Measurements from ENCODE around the gene ARMC10. TPM values are rescaled to one million over a fixed set of nuclear protein-coding genes. Genes with fewer than 3 reads are reported as not detected.
"Not testable (repeated sequence)": the region's sequence is repeated elsewhere in the genome, so short reads cannot be mapped to it uniquely, and the experiment has no call there.

ARMC10 gene
- total and polyA plus RNA-seq, 2 experiments from 2014 or later = 43.4 to 48.2 TPM

- ATAC-seq (no peak), DNase-seq (ENCODE audit: low spot score) (no peak)
- no peaks in the 10 kb centered on the region for H3K4me1 ChIP-seq (ENCODE audit: insufficient read depth)
- no peak overlapping the region for H3K27ac ChIP-seq (ENCODE audit: low read depth)
- H3K4me3 ChIP-seq = no peak overlapping the region
- H3K4me2 ChIP-seq = no peak overlapping the region
- peaks cover 71% of the 10 kb centered on the region for H3K36me3 Mint-ChIP-seq (ENCODE audit: low read depth)
- H3K79me2 ChIP-seq (replicated peaks; ENCODE audit: insufficient read depth) = no peaks in the 10 kb centered on the region
- no peaks in the 10 kb centered on the region for H3K4me1 Mint-ChIP-seq
- no peaks in the 10 kb centered on the region for H3K27me3 Mint-ChIP-seq (ENCODE audit: insufficient read depth, low read depth, poor library complexity)
- peaks cover 49% of the 10 kb centered on the region for H3K9me3 Mint-ChIP-seq
- H3K27ac Mint-ChIP-seq = no peak overlapping the region
- H3K4me3 Mint-ChIP-seq = no peak overlapping the region
- no peaks in the 10 kb centered on the region for H3K27me3 ChIP-seq (ENCODE audit: insufficient read depth)
- no peaks in the 10 kb centered on the region; the same call in none of the 2 replicates for H3K36me3 ChIP-seq (ENCODE audit: insufficient read depth)
- H3K9me2 ChIP-seq (ENCODE audit: insufficient read depth) = 0 out of 2 replicates have a peak, but pooled peaks cover 5% of the 10 kb centered on the region
- no peaks in the 10 kb centered on the region for H3F3A ChIP-seq (replicated peaks; ENCODE audit: low read depth)
- no peaks in the 10 kb centered on the region for H4K20me1 ChIP-seq (replicated peaks; ENCODE audit: insufficient read depth)
- TF ChIP-seq CREB1 (CRISPR knock-in tag; IDR thresholded peaks at IDR 0.05; ENCODE audit: low read depth) = no peak
- TF ChIP-seq CTCF (conservative IDR thresholded peaks at IDR 0.05; ENCODE audit: low read depth in 2 of 2) = 0 out of 4 replicates have a peak, but pooled peaks of 1 of the 2 experiments have one; percentile 5
- no peak overlapping the region for H2AFZ ChIP-seq
Measured at GRCh38 chr7:103051519-103051918, 23.4 kb upstream of the ARMC10 start.

DNA sequence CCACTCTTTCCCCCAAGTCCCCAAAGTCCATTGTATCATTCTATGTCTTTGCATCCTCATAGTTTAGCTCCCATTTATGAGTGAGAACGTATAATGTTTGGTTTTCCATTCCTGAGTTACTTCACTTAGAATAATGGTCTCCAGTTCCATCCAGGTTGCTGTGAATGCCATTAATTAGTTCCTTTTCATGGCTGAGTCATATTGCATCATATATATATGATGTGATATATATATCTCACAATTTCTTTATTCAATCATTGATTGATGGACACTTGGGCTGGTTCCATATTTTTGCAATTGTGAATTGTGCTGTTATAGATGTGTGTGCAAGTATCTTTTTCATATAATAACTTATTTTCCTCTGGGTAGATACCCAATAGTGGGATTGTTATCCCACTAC, 18.9 kb upstream of the ARMC10 start:
- not testable (repeated sequence) for H3K9me2 ChIP-seq (ENCODE audit: insufficient read depth); H3K27ac Mint-ChIP-seq; H3K4me1 ChIP-seq (ENCODE audit: insufficient read depth); H4K20me1 ChIP-seq (replicated peaks; ENCODE audit: insufficient read depth); H3F3A ChIP-seq (replicated peaks; ENCODE audit: low read depth); H3K4me3 Mint-ChIP-seq; H3K27me3 ChIP-seq (ENCODE audit: insufficient read depth); H3K27me3 Mint-ChIP-seq (ENCODE audit: insufficient read depth, low read depth, poor library complexity); H3K27ac ChIP-seq (ENCODE audit: low read depth); DNase-seq (ENCODE audit: low spot score); H2AFZ ChIP-seq; H3K36me3 ChIP-seq (ENCODE audit: insufficient read depth); H3K79me2 ChIP-seq (replicated peaks; ENCODE audit: insufficient read depth); ATAC-seq; H3K9me3 Mint-ChIP-seq; H3K4me3 ChIP-seq; H3K4me1 Mint-ChIP-seq; H3K4me2 ChIP-seq
- H3K36me3 Mint-ChIP-seq (ENCODE audit: low read depth) = peaks cover 33% of the 10 kb centered on the region

DNA sequence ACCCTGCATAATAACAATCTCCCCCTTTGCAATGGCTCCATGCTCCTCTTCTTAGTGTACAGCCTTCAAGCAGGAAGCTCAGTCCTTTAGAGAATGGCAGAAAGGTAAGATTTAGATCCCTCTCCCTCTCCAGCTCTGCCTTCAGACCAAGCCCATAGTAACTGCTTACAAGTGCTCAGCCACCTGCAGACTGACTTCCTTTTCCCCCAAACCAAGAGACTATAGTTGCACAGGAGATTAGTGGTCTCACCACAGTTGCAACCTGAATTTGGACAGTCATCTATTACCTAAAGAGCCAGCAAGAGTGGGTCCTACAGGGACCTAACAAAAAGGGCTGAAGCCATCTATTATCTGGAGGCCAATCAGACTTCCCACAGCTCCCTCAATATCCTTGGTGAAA, 16.8 kb upstream of the ARMC10 start:
- no peaks in the 10 kb centered on the region for H3K27me3 ChIP-seq (ENCODE audit: insufficient read depth)
- H3K79me2 ChIP-seq (replicated peaks; ENCODE audit: insufficient read depth) = no peaks in the 10 kb centered on the region
- no peak for ATAC-seq
- DNase-seq (ENCODE audit: low spot score) = no peak
- H3K4me1 ChIP-seq (ENCODE audit: insufficient read depth) = 0 out of 2 replicates have a peak, but pooled peaks cover 5% of the 10 kb centered on the region
- Mint-ChIP-seq H3K27me3 (ENCODE audit: insufficient read depth, low read depth, poor library complexity) (no peaks in the 10 kb centered on the region), H3K4me1 (peaks cover 2% of the 10 kb centered on the region; the same call in 2 of the 3 replicates), H3K4me3 (no peak overlapping the region), H3K36me3 (ENCODE audit: low read depth) (peaks cover 18% of the 10 kb centered on the region), H3K27ac (no peak overlapping the region), H3K9me3 (no peaks in the 10 kb centered on the region; the same call in 2 of the 3 replicates)
- no peak overlapping the region for H3K27ac ChIP-seq (ENCODE audit: low read depth)
- no peak overlapping the region for H3K4me3 ChIP-seq
- H3K9me2 ChIP-seq (ENCODE audit: insufficient read depth) = no peaks in the 10 kb centered on the region
- no peaks in the 10 kb centered on the region for H3F3A ChIP-seq (replicated peaks; ENCODE audit: low read depth)
- H3K36me3 ChIP-seq (ENCODE audit: insufficient read depth) = no peaks in the 10 kb centered on the region
- H4K20me1 ChIP-seq (replicated peaks; ENCODE audit: insufficient read depth) = no peaks in the 10 kb centered on the region
- no peak overlapping the region for H3K4me2 ChIP-seq
- no peak overlapping the region for H2AFZ ChIP-seq
- TF ChIP-seq CTCF (conservative IDR thresholded peaks at IDR 0.05; ENCODE audit: low read depth in 2 of 2) = no peak
- TF ChIP-seq, protein P1, sequence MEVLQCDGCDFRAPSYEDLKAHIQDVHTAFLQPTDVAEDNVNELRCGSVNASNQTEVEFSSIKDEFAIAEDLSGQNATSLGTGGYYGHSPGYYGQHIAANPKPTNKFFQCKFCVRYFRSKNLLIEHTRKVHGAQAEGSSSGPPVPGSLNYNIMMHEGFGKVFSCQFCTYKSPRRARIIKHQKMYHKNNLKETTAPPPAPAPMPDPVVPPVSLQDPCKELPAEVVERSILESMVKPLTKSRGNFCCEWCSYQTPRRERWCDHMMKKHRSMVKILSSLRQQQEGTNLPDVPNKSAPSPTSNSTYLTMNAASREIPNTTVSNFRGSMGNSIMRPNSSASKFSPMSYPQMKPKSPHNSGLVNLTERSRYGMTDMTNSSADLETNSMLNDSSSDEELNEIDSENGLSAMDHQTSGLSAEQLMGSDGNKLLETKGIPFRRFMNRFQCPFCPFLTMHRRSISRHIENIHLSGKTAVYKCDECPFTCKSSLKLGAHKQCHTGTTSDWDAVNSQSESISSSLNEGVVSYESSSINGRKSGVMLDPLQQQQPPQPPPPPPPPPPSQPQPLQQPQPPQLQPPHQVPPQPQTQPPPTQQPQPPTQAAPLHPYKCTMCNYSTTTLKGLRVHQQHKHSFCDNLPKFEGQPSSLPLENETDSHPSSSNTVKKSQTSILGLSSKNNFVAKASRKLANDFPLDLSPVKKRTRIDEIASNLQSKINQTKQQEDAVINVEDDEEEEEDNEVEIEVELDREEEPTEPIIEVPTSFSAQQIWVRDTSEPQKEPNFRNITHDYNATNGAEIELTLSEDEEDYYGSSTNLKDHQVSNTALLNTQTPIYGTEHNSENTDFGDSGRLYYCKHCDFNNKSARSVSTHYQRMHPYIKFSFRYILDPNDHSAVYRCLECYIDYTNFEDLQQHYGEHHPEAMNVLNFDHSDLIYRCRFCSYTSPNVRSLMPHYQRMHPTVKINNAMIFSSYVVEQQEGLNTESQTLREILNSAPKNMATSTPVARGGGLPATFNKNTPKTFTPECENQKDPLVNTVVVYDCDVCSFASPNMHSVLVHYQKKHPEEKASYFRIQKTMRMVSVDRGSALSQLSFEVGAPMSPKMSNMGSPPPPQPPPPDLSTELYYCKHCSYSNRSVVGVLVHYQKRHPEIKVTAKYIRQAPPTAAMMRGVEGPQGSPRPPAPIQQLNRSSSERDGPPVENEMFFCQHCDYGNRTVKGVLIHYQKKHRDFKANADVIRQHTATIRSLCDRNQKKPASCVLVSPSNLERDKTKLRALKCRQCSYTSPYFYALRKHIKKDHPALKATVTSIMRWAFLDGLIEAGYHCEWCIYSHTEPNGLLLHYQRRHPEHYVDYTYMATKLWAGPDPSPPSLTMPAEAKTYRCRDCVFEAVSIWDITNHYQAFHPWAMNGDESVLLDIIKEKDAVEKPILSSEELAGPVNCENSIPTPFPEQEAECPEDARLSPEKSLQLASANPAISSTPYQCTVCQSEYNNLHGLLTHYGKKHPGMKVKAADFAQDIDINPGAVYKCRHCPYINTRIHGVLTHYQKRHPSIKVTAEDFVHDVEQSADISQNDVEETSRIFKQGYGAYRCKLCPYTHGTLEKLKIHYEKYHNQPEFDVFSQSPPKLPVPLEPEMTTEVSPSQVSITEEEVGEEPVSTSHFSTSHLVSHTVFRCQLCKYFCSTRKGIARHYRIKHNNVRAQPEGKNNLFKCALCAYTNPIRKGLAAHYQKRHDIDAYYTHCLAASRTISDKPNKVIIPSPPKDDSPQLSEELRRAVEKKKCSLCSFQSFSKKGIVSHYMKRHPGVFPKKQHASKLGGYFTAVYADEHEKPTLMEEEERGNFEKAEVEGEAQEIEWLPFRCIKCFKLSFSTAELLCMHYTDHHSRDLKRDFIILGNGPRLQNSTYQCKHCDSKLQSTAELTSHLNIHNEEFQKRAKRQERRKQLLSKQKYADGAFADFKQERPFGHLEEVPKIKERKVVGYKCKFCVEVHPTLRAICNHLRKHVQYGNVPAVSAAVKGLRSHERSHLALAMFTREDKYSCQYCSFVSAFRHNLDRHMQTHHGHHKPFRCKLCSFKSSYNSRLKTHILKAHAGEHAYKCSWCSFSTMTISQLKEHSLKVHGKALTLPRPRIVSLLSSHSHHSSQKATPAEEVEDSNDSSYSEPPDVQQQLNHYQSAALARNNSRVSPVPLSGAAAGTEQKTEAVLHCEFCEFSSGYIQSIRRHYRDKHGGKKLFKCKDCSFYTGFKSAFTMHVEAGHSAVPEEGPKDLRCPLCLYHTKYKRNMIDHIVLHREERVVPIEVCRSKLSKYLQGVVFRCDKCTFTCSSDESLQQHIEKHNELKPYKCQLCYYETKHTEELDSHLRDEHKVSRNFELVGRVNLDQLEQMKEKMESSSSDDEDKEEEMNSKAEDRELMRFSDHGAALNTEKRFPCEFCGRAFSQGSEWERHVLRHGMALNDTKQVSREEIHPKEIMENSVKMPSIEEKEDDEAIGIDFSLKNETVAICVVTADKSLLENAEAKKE (CRISPR knock-in tag; IDR thresholded peaks at IDR 0.05) = no peak
- TF ChIP-seq EZH2phosphoT487 (IDR thresholded peaks at IDR 0.05; ENCODE audit: unreplicated experiment) = no peak
